ENCODE data around the gene SFR1. TPM values are rescaled to one million over a fixed set of nuclear protein-coding genes. Genes with fewer than 3 reads are reported as not detected.

SFR1 gene
- total RNA-seq, 3 donors from 2014 or later = 6.3 to 11.4 (median 8.2) TPM

- Histone ChIP-seq H3K27ac (no peak overlapping the region), H3K9me3 (no peaks in the 10 kb centered on the region), H3K36me3 (no peaks in the 10 kb centered on the region), H3K4me1 (no peaks in the 10 kb centered on the region), H3K4me3 (no peak overlapping the region), H3K27me3 (no peaks in the 10 kb centered on the region)
- no peak for TF ChIP-seq POLR2AphosphoS5 (IDR thresholded peaks at IDR 0.05)
- TF ChIP-seq, protein P1, sequence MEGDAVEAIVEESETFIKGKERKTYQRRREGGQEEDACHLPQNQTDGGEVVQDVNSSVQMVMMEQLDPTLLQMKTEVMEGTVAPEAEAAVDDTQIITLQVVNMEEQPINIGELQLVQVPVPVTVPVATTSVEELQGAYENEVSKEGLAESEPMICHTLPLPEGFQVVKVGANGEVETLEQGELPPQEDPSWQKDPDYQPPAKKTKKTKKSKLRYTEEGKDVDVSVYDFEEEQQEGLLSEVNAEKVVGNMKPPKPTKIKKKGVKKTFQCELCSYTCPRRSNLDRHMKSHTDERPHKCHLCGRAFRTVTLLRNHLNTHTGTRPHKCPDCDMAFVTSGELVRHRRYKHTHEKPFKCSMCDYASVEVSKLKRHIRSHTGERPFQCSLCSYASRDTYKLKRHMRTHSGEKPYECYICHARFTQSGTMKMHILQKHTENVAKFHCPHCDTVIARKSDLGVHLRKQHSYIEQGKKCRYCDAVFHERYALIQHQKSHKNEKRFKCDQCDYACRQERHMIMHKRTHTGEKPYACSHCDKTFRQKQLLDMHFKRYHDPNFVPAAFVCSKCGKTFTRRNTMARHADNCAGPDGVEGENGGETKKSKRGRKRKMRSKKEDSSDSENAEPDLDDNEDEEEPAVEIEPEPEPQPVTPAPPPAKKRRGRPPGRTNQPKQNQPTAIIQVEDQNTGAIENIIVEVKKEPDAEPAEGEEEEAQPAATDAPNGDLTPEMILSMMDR (IDR thresholded peaks at IDR 0.05) = no peak
- TF ChIP-seq POLR2A (IDR thresholded peaks at IDR 0.05) = no peak
- no peak for DNase-seq (ENCODE audit: low spot score in 2 of 2)
- intact Hi-C loops (cut with DNase I; ENCODE audit: low total_unique reads) = no loop called here
Observed at GRCh38 chr10:104088239-104088638, 33.7 kb upstream of the SFR1 start.

GRCh38 chr10:104089621-104090020 is 32.4 kb upstream of the SFR1 start:
- DNase-seq (ENCODE audit: low spot score in 2 of 2) = no peak
- Histone ChIP-seq H3K4me3 (no peak overlapping the region), H3K9me3 (peaks cover 0 to 4% of the 10 kb centered on the region in 2 donors), H3K36me3 (no peaks in the 10 kb centered on the region), H3K27ac (no peak overlapping the region), H3K4me1 (no peaks in the 10 kb centered on the region), H3K27me3 (no peaks in the 10 kb centered on the region)
- TF ChIP-seq POLR2A (IDR thresholded peaks at IDR 0.05) (no peak), POLR2AphosphoS5 (IDR thresholded peaks at IDR 0.05) (no peak)
- TF ChIP-seq, protein P1 (IDR thresholded peaks at IDR 0.05) = no peak
- intact Hi-C loops (cut with DNase I; ENCODE audit: low total_unique reads) = no loop called here

DNA sequence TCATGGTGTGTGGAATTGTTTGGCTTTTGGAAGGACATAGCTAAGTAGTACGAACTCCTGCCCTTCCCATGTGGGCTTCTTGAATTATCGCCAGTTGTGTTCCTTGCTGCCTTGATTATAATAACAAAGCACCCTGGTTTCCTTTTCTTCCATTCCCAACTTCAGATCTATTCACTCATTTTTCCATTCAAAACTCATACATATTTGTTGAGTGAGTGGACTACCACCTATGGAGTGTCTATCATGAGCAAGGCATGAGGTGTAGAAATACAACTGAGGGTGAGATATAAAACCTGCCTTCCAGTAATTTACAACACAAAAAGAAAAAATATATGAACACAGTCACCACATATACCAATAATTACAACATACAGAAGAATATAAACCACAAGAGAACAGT is 31.4 kb upstream of the SFR1 start:
- Histone ChIP-seq H3K27ac (no peak overlapping the region), H3K36me3 (no peaks in the 10 kb centered on the region), H3K27me3 (no peaks in the 10 kb centered on the region), H3K9me3 (peaks cover 0 to 4% of the 10 kb centered on the region in 2 donors), H3K4me1 (no peaks in the 10 kb centered on the region), H3K4me3 (no peak overlapping the region)
- TF ChIP-seq, protein P1 (IDR thresholded peaks at IDR 0.05) = no peak
- no peak for TF ChIP-seq POLR2A (IDR thresholded peaks at IDR 0.05)
- no peak for TF ChIP-seq POLR2AphosphoS5 (IDR thresholded peaks at IDR 0.05)
- intact Hi-C loops (cut with DNase I; ENCODE audit: low total_unique reads) = no loop called here
- DNase-seq (ENCODE audit: low spot score in 2 of 2) = no peak

DNA sequence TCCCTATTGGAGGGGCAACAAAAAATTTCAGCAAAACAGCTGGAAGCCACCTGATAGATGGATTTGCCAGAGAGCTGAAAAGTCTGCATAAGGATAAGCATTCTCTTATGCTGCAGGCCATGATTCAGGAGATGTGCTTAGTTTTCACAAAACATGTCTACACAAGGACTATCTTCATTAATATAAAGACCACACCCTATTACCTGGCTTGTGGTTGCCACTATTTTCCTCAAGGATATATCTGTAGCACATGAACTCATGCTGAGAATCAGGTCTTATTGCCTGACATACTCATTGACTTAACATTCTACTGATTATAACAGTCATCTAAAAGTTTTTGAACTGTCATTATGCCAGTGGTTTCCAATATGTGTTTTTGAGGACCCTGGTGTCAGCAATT is 29.2 kb upstream of the SFR1 start:
- no peak overlapping the region for H3K4me3 ChIP-seq
- no peak overlapping the region for H3K27ac ChIP-seq
- H3K36me3 ChIP-seq = no peaks in the 10 kb centered on the region
- intact Hi-C loops (cut with DNase I; ENCODE audit: low total_unique reads) = no loop called here
- no peaks in the 10 kb centered on the region for H3K4me1 ChIP-seq
- no peak for DNase-seq (ENCODE audit: low spot score in 2 of 2)
- H3K27me3 ChIP-seq = no peaks in the 10 kb centered on the region
- TF ChIP-seq, protein P1 (IDR thresholded peaks at IDR 0.05) = no peak
- no peak for TF ChIP-seq POLR2A (IDR thresholded peaks at IDR 0.05)
- no peak for TF ChIP-seq POLR2AphosphoS5 (IDR thresholded peaks at IDR 0.05)
- H3K9me3 ChIP-seq = peaks cover 0 to 4% of the 10 kb centered on the region in 2 donors

DNA sequence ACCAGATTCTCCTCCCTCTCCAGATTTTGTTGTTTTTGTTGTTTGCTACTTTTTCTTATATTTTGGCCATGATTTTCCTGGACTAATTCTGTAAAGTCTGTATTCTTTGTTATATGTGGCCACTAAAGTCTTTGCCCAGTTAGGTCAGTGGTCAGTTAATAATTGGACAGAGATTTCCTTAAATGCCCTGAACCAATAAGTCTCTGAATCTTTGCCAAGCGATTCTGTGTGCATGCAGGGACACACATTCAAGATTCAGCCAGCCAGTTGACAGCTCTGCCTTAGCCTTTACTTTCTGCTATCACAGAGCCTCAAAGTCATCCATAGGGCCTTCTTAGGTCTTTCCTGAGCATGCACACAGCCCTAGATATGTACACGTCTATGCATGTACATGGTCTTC is 25.3 kb upstream of the SFR1 start:
- peaks cover 0 to 4% of the 10 kb centered on the region in 2 donors for H3K9me3 ChIP-seq
- no peak overlapping the region for H3K27ac ChIP-seq
- no peaks in the 10 kb centered on the region for H3K36me3 ChIP-seq
- no peak overlapping the region for H3K4me3 ChIP-seq
- no peaks in the 10 kb centered on the region for H3K27me3 ChIP-seq
- TF ChIP-seq POLR2AphosphoS5 (IDR thresholded peaks at IDR 0.05) (no peak), POLR2A (IDR thresholded peaks at IDR 0.05) (no peak)
- TF ChIP-seq, protein P1 (IDR thresholded peaks at IDR 0.05) = no peak
- intact Hi-C loops (cut with DNase I; ENCODE audit: low total_unique reads) = no loop called here
- no peak for DNase-seq (ENCODE audit: low spot score in 2 of 2)
- H3K4me1 ChIP-seq = no peaks in the 10 kb centered on the region
